ENCODE data around the gene P2RY11. TPM values are rescaled to one million over a fixed set of nuclear protein-coding genes. Genes with fewer than 3 reads are reported as not detected.
A peak's percentile ranks its signal among the peaks of the same experiment; 100 is the strongest.

The P2RY11 gene
- total and polyA plus RNA-seq, 4 donors = 0.68 to 5.3 (median 3.7) TPM

DNA sequence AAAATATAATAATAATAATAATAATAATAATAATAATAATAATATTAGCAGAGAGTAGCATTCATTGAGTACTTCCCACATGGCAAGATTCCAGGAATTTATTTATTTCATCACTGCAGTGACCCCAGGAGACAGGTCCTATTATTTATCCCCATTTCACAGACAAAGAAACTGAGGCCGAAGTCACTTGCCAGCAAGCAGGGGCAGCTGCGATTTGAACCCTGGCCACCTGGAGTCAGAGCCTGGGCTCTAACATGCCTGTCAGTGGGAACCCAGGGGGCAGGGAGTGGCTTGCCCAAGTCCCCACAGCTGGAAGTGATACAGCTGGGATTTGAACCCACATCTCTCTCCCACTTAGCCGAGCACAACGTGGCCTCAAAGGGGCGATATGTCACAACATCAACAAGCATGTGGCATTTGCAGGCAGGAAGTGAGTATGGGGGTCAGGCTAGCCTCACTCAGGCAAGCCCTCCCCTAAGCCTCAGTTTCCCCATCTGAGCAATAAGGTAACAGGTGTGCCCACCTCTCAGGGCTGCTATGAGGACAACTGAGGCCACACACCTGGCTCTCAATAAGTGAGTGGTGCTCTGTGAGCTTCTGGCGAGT is 22.4 kb upstream of the P2RY11 start:
- peaks cover 14 to 33% (median 25%) of the 10 kb centered on the region in 4 donors for H3K36me3 ChIP-seq (ENCODE audit: control insufficient read depth in 4 of 4, insufficient read depth in 3 of 4, low read depth in 1 of 4, low read length in 3 of 4)
- 93% methylated on average over 6 of the region's 6 CpGs for WGBS
- TF ChIP-seq TAF1 (conservative IDR thresholded peaks at IDR 0.05) (no peak), NR2F2 (IDR thresholded peaks at IDR 0.05) (no peak), FOXA1 (IDR thresholded peaks at IDR 0.05) (no peak), FOXA2 (IDR thresholded peaks at IDR 0.05) (no peak), HNF4G (IDR thresholded peaks at IDR 0.05) (no peak), SP1 (IDR thresholded peaks at IDR 0.05) (no peak)
- TF ChIP-seq, protein P1, sequence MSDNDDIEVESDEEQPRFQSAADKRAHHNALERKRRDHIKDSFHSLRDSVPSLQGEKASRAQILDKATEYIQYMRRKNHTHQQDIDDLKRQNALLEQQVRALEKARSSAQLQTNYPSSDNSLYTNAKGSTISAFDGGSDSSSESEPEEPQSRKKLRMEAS (IDR thresholded peaks at IDR 0.05) = no peak
- TF ChIP-seq, protein P2, sequence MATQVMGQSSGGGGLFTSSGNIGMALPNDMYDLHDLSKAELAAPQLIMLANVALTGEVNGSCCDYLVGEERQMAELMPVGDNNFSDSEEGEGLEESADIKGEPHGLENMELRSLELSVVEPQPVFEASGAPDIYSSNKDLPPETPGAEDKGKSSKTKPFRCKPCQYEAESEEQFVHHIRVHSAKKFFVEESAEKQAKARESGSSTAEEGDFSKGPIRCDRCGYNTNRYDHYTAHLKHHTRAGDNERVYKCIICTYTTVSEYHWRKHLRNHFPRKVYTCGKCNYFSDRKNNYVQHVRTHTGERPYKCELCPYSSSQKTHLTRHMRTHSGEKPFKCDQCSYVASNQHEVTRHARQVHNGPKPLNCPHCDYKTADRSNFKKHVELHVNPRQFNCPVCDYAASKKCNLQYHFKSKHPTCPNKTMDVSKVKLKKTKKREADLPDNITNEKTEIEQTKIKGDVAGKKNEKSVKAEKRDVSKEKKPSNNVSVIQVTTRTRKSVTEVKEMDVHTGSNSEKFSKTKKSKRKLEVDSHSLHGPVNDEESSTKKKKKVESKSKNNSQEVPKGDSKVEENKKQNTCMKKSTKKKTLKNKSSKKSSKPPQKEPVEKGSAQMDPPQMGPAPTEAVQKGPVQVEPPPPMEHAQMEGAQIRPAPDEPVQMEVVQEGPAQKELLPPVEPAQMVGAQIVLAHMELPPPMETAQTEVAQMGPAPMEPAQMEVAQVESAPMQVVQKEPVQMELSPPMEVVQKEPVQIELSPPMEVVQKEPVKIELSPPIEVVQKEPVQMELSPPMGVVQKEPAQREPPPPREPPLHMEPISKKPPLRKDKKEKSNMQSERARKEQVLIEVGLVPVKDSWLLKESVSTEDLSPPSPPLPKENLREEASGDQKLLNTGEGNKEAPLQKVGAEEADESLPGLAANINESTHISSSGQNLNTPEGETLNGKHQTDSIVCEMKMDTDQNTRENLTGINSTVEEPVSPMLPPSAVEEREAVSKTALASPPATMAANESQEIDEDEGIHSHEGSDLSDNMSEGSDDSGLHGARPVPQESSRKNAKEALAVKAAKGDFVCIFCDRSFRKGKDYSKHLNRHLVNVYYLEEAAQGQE (IDR thresholded peaks at IDR 0.05) = no peak
- no peaks in the 10 kb centered on the region for H3K27me3 ChIP-seq (ENCODE audit: control insufficient read depth in 4 of 4, insufficient read depth in 4 of 4, low read length in 3 of 4)
- H3K27ac ChIP-seq (ENCODE audit: low read depth in 1 of 2, low read length in 2 of 2) = peak overlapping the region; percentile 51 to 82
- H3K9me3 ChIP-seq (ENCODE audit: control insufficient read depth in 4 of 4, low read length in 3 of 4) = no peaks in the 10 kb centered on the region
- H3K4me1 ChIP-seq (ENCODE audit: control insufficient read depth in 4 of 4, insufficient read depth in 4 of 4, low read length in 3 of 4) = peaks cover 16 to 64% (median 45%) of the 10 kb centered on the region in 4 donors
- DNase-seq (ENCODE audit: low spot score) = no peak
- H3K9ac ChIP-seq (ENCODE audit: low read depth in 1 of 2, low read length in 2 of 2) = no peak overlapping the region
- H3K4me3 ChIP-seq (ENCODE audit: low read depth in 1 of 3, low read length in 3 of 3) = peak overlapping the region in 1 of 3 donors; percentile 4

DNA sequence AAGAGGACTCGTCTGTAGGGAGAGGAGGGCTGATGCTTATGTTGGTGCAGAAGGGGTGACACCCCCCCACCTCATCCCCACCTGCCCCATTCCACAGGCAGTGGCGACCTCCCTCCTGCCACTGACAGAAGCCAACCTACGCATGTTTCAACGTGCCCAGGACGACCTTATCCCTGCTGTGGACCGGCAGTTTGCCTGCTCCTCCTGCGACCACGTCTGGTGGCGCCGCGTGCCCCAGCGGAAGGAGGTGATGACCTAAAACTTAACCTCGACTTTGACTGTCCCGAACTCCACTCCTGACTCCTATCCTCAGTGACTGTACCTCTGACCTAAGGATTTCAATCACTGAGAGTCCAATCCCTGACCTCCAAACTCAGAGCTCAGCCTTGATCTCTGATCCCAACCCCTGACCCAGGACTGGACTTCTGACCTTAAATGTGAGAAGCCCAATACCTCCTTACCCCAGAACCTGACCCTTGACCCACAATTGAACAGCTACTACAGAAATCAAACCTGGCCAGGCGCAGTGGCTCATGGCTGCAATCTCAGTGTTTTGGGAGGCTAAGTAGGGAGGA is 21.6 kb upstream of the P2RY11 start:
- no peak for DNase-seq (ENCODE audit: low spot score)
- Histone ChIP-seq H3K27me3 (ENCODE audit: control insufficient read depth in 4 of 4, insufficient read depth in 4 of 4, low read length in 3 of 4) (no peaks in the 10 kb centered on the region), H3K27ac (ENCODE audit: low read depth in 1 of 2, low read length in 2 of 2) (peak overlapping the region; percentile 51 to 82), H3K9ac (ENCODE audit: low read depth in 1 of 2, low read length in 2 of 2) (no peak overlapping the region), H3K4me3 (ENCODE audit: low read depth in 1 of 3, low read length in 3 of 3) (peak overlapping the region in 1 of 3 donors; percentile 4), H3K4me1 (ENCODE audit: control insufficient read depth in 4 of 4, insufficient read depth in 4 of 4, low read length in 3 of 4) (peaks cover 19 to 66% (median 50%) of the 10 kb centered on the region in 4 donors), H3K36me3 (ENCODE audit: control insufficient read depth in 4 of 4, insufficient read depth in 3 of 4, low read depth in 1 of 4, low read length in 3 of 4) (peaks cover 14 to 33% (median 25%) of the 10 kb centered on the region in 4 donors), H3K9me3 (ENCODE audit: control insufficient read depth in 4 of 4, low read length in 3 of 4) (no peaks in the 10 kb centered on the region)
- 47% methylated on average over 15 of the region's 15 CpGs for WGBS
- TF ChIP-seq, protein P3, sequence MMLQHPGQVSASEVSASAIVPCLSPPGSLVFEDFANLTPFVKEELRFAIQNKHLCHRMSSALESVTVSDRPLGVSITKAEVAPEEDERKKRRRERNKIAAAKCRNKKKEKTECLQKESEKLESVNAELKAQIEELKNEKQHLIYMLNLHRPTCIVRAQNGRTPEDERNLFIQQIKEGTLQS (IDR thresholded peaks at IDR 0.05) = no peak
- TF ChIP-seq RXRA (IDR thresholded peaks at IDR 0.05) (peak; percentile 96 to 97), GABPA (IDR thresholded peaks at IDR 0.05 in 1 of 2, conservative IDR thresholded peaks at IDR 0.05 in 1 of 2) (peak in 1 of 2 donors; percentile 29), NR2F2 (IDR thresholded peaks at IDR 0.05) (peak; percentile 100), JUND (IDR thresholded peaks at IDR 0.05) (peak; percentile 18 to 61), HNF4G (IDR thresholded peaks at IDR 0.05) (peak; percentile 96), RAD21 (IDR thresholded peaks at IDR 0.05) (peak in 1 of 2 donors; percentile 20), SP1 (IDR thresholded peaks at IDR 0.05) (peak; percentile 83), HNF4A (conservative IDR thresholded peaks at IDR 0.05) (peak; percentile 98 to 99)
- TF ChIP-seq, protein P2 (IDR thresholded peaks at IDR 0.05) = no peak
- TF ChIP-seq, protein P4, sequence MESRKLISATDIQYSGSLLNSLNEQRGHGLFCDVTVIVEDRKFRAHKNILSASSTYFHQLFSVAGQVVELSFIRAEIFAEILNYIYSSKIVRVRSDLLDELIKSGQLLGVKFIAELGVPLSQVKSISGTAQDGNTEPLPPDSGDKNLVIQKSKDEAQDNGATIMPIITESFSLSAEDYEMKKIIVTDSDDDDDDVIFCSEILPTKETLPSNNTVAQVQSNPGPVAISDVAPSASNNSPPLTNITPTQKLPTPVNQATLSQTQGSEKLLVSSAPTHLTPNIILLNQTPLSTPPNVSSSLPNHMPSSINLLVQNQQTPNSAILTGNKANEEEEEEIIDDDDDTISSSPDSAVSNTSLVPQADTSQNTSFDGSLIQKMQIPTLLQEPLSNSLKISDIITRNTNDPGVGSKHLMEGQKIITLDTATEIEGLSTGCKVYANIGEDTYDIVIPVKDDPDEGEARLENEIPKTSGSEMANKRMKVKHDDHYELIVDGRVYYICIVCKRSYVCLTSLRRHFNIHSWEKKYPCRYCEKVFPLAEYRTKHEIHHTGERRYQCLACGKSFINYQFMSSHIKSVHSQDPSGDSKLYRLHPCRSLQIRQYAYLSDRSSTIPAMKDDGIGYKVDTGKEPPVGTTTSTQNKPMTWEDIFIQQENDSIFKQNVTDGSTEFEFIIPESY (IDR thresholded peaks at IDR 0.05) = peak; percentile 32
- TF ChIP-seq, protein P5, sequence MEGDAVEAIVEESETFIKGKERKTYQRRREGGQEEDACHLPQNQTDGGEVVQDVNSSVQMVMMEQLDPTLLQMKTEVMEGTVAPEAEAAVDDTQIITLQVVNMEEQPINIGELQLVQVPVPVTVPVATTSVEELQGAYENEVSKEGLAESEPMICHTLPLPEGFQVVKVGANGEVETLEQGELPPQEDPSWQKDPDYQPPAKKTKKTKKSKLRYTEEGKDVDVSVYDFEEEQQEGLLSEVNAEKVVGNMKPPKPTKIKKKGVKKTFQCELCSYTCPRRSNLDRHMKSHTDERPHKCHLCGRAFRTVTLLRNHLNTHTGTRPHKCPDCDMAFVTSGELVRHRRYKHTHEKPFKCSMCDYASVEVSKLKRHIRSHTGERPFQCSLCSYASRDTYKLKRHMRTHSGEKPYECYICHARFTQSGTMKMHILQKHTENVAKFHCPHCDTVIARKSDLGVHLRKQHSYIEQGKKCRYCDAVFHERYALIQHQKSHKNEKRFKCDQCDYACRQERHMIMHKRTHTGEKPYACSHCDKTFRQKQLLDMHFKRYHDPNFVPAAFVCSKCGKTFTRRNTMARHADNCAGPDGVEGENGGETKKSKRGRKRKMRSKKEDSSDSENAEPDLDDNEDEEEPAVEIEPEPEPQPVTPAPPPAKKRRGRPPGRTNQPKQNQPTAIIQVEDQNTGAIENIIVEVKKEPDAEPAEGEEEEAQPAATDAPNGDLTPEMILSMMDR (IDR thresholded peaks at IDR 0.05; ENCODE audit: low read depth, low read length, missing input control) = no peak
- TF ChIP-seq, protein P1 (IDR thresholded peaks at IDR 0.05) = peak; percentile 69

Measured in liver (tissue), 9 donors.